K562 (cell line): Measurements from ENCODE around the gene TMEM208. TPM values are rescaled to one million over a fixed set of nuclear protein-coding genes. Genes with fewer than 3 reads are reported as not detected.

Experiments
- CCAR2 ChIP-seq: fragments of 200-400 bp; formaldehyde crosslinking; IDR thresholded peaks from 2 replicates; pipeline ENCODE4 v1.6.1; 2017; ENCODE audit warnings: mild to moderate bottlenecking, low read depth, low read length
- DPF2 ChIP-seq: fragments of 450-650 bp; IDR thresholded peaks from 2 replicates; pipeline ENCODE4 v1.6.1; 2016
- GATAD2A ChIP-seq: fragments of 450-650 bp; IDR thresholded peaks from 2 replicates; pipeline ENCODE4 v1.6.1; 2017
- HDAC1 ChIP-seq, 2 experiments: fragments of 450-650 bp; IDR thresholded peaks; 2 replicates each; pipeline ENCODE4 v1.6.1; 2016 to 2017; ENCODE audit warnings: inconsistent platforms in 1 of 2, mild to moderate bottlenecking in 1 of 2, moderate library complexity in 1 of 2
- SMAD4 ChIP-seq: fragments of 250-450 bp; sonication (Bioruptor Pico); conservative IDR thresholded peaks from 2 replicates; pipeline ENCODE4 v1.8.0; 2021; ENCODE audit warnings: inconsistent platforms, mild to moderate bottlenecking, moderate library complexity
- SNRNP70 ChIP-seq: fragments of 200-400 bp; formaldehyde crosslinking; optimal IDR thresholded peaks from 2 replicates; pipeline ENCODE3; 2017; ENCODE audit warnings: low read depth, low read length
- TAF7 ChIP-seq: fragments of 450-650 bp; IDR thresholded peaks from 2 replicates; pipeline ENCODE4 v1.6.1; 2016; ENCODE audit warnings: missing genetic modification characterization, missing compliant biosample characterization
- TFE3 ChIP-seq: fragments of 450-650 bp; formaldehyde crosslinking; IDR thresholded peaks from 2 replicates; pipeline ENCODE4 v1.4.0; 2020; ENCODE audit warnings: mild to moderate bottlenecking, mixed read lengths
- THAP12 ChIP-seq: fragments of 250-450 bp; sonication (Bioruptor Pico); IDR thresholded peaks from 2 replicates; pipeline ENCODE4 v1.9.0; 2021; ENCODE audit warnings: mild to moderate bottlenecking, inconsistent platforms
- TOE1 ChIP-seq, 2 experiments: fragments of 450-650 bp in 1 of 2; sonication (generic) in 1 of 2; formaldehyde crosslinking in 1 of 2; IDR thresholded peaks; 2 replicates each; pipeline versions ENCODE4 v1.7.1 to v1.8.0; 2016 to 2022; ENCODE audit warnings: borderline replicate concordance in 2 of 2, mild to moderate bottlenecking in 2 of 2, antibody characterized with exemption in 1 of 2, inconsistent platforms in 1 of 2, low read depth in 1 of 2, missing genetic modification reagents in 1 of 2, moderate library complexity in 1 of 2
- ZNF592 ChIP-seq: fragments of 450-650 bp; IDR thresholded peaks from 2 replicates; pipeline ENCODE4 v1.6.1; 2017; ENCODE audit warnings: antibody characterized with exemption, mild to moderate bottlenecking
- polyA plus RNA-seq, 8 experiments: library from polyadenylated mRNA; depleted of rRNA in 4 of 8; stranded (reverse) in 5 of 8; unstranded in 3 of 8; fragments of >200 nt; fragmentation: Nextera tagmentation in 2 of 8; fragmentation: Illumina TruSeq in 1 of 8; extraction: Ambion mirVana in 2 of 8; extraction: Trizol in 1 of 8; gene quantifications; 2 replicates each; pipeline versions ENCODE4 v1.2.1 to v1.2.3, GENCODE V29; 2011 to 2014; ENCODE audit warnings: inconsistent platforms in 1 of 8, missing spikeins in 1 of 8
- total RNA-seq, 7 experiments: library from RNA; depleted of rRNA in 6 of 7; stranded (reverse); fragments of >200 nt in 6 of 7; fragmentation: Illumina TruSeq in 2 of 7; extraction: Trizol in 2 of 7; gene quantifications; 2 replicates each; pipeline versions ENCODE4 v1.2.1 to v1.2.3, GENCODE V29; 2011 to 2021; ENCODE audit warnings: low replicate concordance in 1 of 7

Gene TMEM208
- total and polyA plus RNA-seq, 9 of the 15 experiments (the other 6 are each of a cell fraction or from before 2014, with no cell fraction given), result 31.8 to 239 (median 54.3) TPM

GRCh38 chr16:67216612-67217490 is 10.1 kb upstream of the TMEM208 start (continued):
- TF ChIP-seq ZNF592 (peak; percentile 66; the same call in 1 of the 2 replicates), SMAD4 (0 out of 2 replicates have a peak, but pooled peaks have one; percentile 38), SNRNP70 (no peak), TAF7 (0 out of 2 replicates have a peak, but pooled peaks have one; percentile 35), TFE3 (CRISPR knock-in tag) (0 out of 2 replicates have a peak, but pooled peaks have one; percentile 8), DPF2 (peak; percentile 65), HDAC1 (IDR thresholded peaks at IDR 0.05) (0 out of 4 replicates have a peak, but pooled peaks of 1 of the 2 experiments have one; percentile 57), CCAR2 (no peak), GATAD2A (0 out of 2 replicates have a peak, but pooled peaks have one; percentile 22), THAP12 (CRISPR knock-in tag) (no peak), TOE1 (IDR thresholded peaks at IDR 0.05; ENCODE audit: borderline replicate concordance) (peak; percentile 71; the same call in 1 of the 2 replicates), TOE1 (CRISPR knock-in tag; IDR thresholded peaks at IDR 0.05; ENCODE audit: borderline replicate concordance, low read depth) (no peak)
